ENCODE results near the gene SMIM23.

The SMIM23 gene

GRCh38 chr5:171750311-171750788 is 35.3 kb upstream of the SMIM23 start:
- Mint-ChIP-seq H3K9me3 (no peaks in the 10 kb centered on the region), H3K27me3 (ENCODE audit: low read depth) (peaks cover 8% of the 10 kb centered on the region), H3K27ac (no peak overlapping the region), H3K4me3 (no peak overlapping the region), H3K4me1 (peaks cover 19% of the 10 kb centered on the region), H3K36me3 (ENCODE audit: low read depth) (no peaks in the 10 kb centered on the region)
- TF ChIP-seq CTCF (IDR thresholded peaks at IDR 0.05; ENCODE audit: unreplicated experiment in 3 of 3): no peak

- Mint-ChIP-seq H3K4me3 (no peak overlapping the region), H3K36me3 (ENCODE audit: low read depth) (no peaks in the 10 kb centered on the region), H3K9me3 (peaks cover 3% of the 10 kb centered on the region), H3K27ac (no peak overlapping the region), H3K27me3 (ENCODE audit: low read depth) (no peaks in the 10 kb centered on the region), H3K4me1 (peaks cover 8% of the 10 kb centered on the region)
- TF ChIP-seq CTCF (IDR thresholded peaks at IDR 0.05; ENCODE audit: unreplicated experiment in 3 of 3): no peak
Measured at GRCh38 chr5:171755354-171755821, 30.2 kb upstream of the SMIM23 start.

DNA sequence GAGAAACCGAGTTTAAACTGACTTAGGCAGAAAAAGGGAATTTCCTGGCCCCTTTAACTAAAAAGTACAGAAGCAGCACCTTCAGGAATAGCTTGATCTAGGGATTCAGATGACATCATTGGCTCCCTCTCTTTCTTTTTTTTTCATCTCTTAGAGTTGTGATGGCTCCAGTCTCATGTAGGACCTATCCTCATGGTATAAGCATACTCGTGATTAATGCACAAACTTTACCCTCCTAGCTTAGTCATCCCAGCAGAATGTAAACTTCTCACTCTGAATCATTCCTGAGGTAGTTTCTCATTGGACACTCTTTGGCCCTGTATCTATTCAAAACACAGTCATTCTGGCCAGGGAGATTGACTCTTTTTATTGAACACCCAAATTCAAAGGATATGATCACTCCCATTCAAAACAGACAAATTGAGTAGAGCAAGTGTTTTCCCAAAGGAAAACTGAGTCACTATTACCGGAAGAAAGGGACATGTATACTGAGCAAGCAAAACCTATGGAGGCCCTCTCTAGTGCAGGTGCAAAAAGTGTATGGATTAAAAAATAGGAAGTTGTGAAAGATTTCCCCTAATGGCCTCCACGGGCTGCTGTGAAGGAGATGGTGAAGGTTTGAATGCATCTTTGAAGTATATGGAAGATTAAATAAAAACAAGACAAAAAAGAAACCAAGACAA is 27.6 kb upstream of the SMIM23 start:
- Mint-ChIP-seq H3K27me3 (ENCODE audit: low read depth) (no peaks in the 10 kb centered on the region), H3K27ac (no peak overlapping the region), H3K9me3 (peaks cover 3% of the 10 kb centered on the region), H3K36me3 (ENCODE audit: low read depth) (no peaks in the 10 kb centered on the region), H3K4me1 (peaks cover 16% of the 10 kb centered on the region), H3K4me3 (no peak overlapping the region)
- no peak for TF ChIP-seq CTCF (IDR thresholded peaks at IDR 0.05; ENCODE audit: unreplicated experiment in 3 of 3)

DNA sequence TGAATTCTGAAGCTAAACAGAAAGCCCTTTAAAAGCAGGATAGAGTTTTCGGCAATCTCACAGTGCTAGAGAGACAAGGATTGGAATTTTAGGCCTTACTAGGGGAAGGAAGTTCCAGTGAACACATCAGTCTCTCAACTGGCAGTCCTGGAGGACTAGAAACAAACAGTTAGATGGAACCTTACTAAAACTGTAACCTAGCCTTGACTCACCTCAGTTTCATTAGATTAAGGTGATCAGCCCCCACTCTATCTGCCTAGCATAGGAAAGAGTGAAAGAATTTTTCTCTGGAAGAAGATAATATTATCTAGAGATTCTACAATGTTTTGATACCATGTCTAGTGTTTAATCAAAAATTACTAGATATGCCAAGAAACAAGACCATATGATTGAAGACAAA is 25.8 kb upstream of the SMIM23 start:
- Mint-ChIP-seq H3K4me1 (peaks cover 25% of the 10 kb centered on the region), H3K36me3 (ENCODE audit: low read depth) (no peaks in the 10 kb centered on the region), H3K27ac (no peak overlapping the region), H3K9me3 (peaks cover 3% of the 10 kb centered on the region), H3K4me3 (no peak overlapping the region), H3K27me3 (ENCODE audit: low read depth) (no peaks in the 10 kb centered on the region)
- no peak for TF ChIP-seq CTCF (IDR thresholded peaks at IDR 0.05; ENCODE audit: unreplicated experiment in 3 of 3)

DNA sequence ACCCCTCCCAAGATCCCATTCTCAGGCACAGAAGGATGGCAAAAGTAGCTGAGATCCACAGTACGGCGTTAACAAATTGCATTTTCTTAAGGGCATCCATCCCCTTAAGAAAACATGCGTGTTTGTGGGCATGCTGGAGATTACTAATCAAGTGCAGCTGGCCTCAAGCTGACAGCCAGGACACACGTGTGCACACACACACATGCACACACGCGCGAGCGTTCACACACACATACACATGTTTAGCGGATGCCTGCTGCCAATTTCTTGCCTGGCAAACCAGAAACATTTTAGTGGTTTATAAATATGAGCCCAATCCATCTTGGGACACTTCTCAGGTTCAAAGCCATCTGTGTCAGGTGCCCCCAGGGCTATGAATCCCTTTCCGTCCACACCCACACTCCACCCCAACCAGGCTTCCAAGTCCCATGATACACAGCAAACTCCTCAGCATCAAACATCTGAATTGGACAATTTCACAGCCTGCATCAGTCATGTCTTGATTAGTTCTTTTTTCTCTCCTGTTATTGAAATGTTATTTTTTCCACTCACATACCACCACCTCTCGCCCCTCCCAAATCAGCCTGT is 23.5 kb upstream of the SMIM23 start:
- peaks cover 15% of the 10 kb centered on the region for H3K9me3 Mint-ChIP-seq
- H3K4me3 Mint-ChIP-seq: no peak overlapping the region
- H3K36me3 Mint-ChIP-seq (ENCODE audit: low read depth): no peaks in the 10 kb centered on the region
- H3K4me1 Mint-ChIP-seq: peaks cover 25% of the 10 kb centered on the region
- H3K27me3 Mint-ChIP-seq (ENCODE audit: low read depth): no peaks in the 10 kb centered on the region
- TF ChIP-seq CTCF (IDR thresholded peaks at IDR 0.05; ENCODE audit: unreplicated experiment in 3 of 3): no peak
- peak overlapping the region in 2 of 3 experiments; percentile 45 to 71 for H3K27ac Mint-ChIP-seq
